ENCODE data around the gene CYP17A1. TPM values are rescaled to one million over a fixed set of nuclear protein-coding genes. Genes with fewer than 3 reads are reported as not detected.

Gene CYP17A1
- total RNA-seq, 2 donors from 2014 or later = not detected

DNA sequence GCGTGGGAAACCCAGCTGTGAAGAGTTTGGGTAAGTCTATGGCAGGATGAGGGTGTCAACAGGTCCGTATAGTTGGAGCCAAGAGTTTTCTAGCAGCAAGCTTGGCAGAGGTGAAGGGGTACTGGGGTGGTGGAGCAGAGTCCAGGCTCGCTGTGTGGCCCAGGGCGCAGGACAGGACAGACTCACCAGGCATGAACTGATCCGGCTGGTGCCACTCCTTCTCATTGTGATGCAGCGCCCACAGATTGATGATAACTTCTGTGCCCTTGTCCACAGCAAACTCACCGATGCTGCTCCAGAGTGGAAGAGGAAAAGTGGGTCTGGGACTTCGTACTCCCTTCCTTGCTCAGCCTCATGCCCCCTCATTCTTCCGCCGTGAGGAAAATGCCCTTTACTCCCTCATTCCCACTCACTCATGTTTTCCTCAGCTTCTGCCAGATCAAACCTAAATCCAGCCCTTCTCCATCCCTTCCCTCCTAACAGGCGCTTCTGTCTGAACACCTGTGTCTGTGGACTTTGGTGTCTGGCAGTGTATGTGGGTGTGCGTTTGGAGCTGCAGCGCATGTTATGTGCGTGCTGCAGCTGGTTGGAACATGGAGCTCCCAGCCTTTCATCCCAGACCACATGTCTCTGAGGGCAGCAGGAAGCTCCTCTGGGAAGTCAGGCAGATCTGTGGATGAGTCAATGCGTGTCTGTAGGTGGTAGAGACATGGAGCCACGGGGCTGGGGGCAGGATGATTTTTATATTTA lies 5.7 kb downstream of the CYP17A1 start:
- Histone ChIP-seq H3K4me1 (no peaks in the 10 kb centered on the region), H3K4me3 (no peak overlapping the region), H3K9me3 (no peaks in the 10 kb centered on the region), H3K36me3 (replicated peaks in 1 of 2; ENCODE audit: insufficient read depth in 1 of 2, low read depth in 2 of 2) (no peaks in the 10 kb centered on the region), H3K27me3 (no peaks in the 10 kb centered on the region), H3K27ac (no peak overlapping the region)
- intact Hi-C loops (cut with DNase I) = loop anchor here (5.0 to 10.0 kb wide), 3 partner anchors 66 to 413 kb away; partner anchors contain the start of gene RPEL1
- TF ChIP-seq, protein P1, sequence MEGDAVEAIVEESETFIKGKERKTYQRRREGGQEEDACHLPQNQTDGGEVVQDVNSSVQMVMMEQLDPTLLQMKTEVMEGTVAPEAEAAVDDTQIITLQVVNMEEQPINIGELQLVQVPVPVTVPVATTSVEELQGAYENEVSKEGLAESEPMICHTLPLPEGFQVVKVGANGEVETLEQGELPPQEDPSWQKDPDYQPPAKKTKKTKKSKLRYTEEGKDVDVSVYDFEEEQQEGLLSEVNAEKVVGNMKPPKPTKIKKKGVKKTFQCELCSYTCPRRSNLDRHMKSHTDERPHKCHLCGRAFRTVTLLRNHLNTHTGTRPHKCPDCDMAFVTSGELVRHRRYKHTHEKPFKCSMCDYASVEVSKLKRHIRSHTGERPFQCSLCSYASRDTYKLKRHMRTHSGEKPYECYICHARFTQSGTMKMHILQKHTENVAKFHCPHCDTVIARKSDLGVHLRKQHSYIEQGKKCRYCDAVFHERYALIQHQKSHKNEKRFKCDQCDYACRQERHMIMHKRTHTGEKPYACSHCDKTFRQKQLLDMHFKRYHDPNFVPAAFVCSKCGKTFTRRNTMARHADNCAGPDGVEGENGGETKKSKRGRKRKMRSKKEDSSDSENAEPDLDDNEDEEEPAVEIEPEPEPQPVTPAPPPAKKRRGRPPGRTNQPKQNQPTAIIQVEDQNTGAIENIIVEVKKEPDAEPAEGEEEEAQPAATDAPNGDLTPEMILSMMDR (IDR thresholded peaks at IDR 0.05) = no peak
- no peak for TF ChIP-seq POLR2A (IDR thresholded peaks at IDR 0.05)
- ATAC-seq = no peak
- 63 to 64% methylated on average over 15 to 16 of the region's 16 CpGs for WGBS, 2 donors
- DNase-seq = no peak

DNA sequence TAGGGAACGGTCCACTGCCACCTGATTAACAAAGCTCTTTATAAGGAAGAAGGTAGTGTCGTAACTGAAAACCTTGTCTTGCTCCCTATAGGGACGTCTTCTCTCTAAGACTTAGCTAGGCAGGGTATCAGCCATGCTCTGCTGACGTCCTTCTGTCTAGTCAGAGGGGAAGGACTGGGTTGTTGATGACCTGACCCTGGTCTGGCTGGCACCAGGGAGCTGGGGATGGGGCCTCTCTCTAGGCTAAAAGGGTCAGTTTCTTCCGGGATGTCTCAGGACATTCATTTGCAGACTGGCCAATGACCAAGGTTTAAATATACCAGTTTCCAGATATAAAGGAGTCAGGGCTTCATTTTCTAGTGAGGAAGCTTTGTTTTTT lies 9.6 kb downstream of the CYP17A1 start:
- intact Hi-C loops (cut with DNase I) = no loop called here
- Histone ChIP-seq H3K27ac (no peak overlapping the region), H3K4me1 (no peaks in the 10 kb centered on the region), H3K27me3 (no peaks in the 10 kb centered on the region), H3K36me3 (replicated peaks in 1 of 2; ENCODE audit: insufficient read depth in 1 of 2, low read depth in 2 of 2) (no peaks in the 10 kb centered on the region), H3K4me3 (no peak overlapping the region), H3K9me3 (no peaks in the 10 kb centered on the region)
- DNase-seq (no peak), ATAC-seq (no peak)
- WGBS, 2 donors = 80% methylated on average over 5 of the region's 5 CpGs
- no peak for TF ChIP-seq POLR2A (IDR thresholded peaks at IDR 0.05)
- TF ChIP-seq, protein P1 (IDR thresholded peaks at IDR 0.05) = no peak

DNA sequence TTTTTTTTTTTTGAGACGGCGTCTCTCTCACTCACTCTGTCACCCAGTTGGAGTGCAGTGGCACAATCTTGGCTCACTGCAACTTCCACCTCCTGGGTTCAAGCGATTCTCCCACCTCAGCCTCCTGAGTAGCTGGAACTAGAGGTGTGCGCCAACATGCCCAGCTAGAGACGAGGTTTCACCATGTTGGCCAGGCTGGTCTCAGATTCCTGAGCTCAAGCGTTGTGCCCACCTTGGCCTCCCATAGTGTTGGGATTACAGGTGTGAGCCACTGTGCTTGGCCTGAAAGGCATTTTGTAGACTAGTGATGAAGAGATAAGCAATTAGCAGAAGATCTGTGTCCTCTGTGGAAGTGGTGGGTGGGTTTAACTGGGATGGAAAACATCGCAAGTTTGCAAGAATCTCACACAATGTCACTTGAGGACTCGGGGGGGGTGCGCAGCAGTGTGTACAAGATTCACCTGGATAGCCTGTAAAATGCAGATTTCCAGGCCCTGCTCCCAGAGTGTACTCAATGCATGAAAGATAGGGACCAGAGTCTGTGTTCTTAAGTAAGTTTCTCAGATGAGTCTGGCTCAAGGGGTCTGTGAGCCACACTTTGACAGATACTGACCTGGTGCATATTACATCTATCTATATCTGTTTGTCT lies 10.9 kb downstream of the CYP17A1 start:
- Histone ChIP-seq H3K9me3 (no peaks in the 10 kb centered on the region), H3K27me3 (no peaks in the 10 kb centered on the region), H3K36me3 (replicated peaks in 1 of 2; ENCODE audit: insufficient read depth in 1 of 2, low read depth in 2 of 2) (no peaks in the 10 kb centered on the region), H3K27ac (no peak overlapping the region), H3K4me3 (no peak overlapping the region), H3K4me1 (no peaks in the 10 kb centered on the region)
- 69 to 86% methylated on average over 6 to 9 of the region's 9 CpGs for WGBS, 2 donors
- no peak for TF ChIP-seq POLR2A (IDR thresholded peaks at IDR 0.05)
- TF ChIP-seq, protein P1 (IDR thresholded peaks at IDR 0.05) = no peak
- intact Hi-C loops (cut with DNase I) = no loop called here
- DNase-seq (no peak), ATAC-seq (no peak)

DNA sequence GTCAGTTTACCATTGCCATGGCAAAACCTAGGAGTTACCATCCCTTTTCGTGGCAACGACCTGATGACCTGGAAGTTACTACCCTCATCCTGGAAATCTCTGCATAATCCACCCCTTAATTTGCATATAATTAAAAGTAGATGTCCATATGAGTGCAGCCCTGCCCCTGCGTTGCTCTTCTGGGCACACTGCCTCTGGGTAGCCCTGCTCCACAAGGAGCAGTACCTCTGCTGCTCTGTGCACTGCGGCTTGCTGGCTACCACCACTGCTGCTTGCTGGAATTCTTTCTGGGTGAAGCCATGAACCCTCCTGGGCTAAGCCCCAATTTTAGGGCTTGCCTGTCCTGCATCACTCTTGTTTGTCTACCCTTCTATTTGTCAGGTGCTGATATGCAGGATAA lies 12.5 kb downstream of the CYP17A1 start:
- Histone ChIP-seq H3K4me1 (no peaks in the 10 kb centered on the region), H3K27ac (no peak overlapping the region), H3K27me3 (no peaks in the 10 kb centered on the region), H3K36me3 (replicated peaks in 1 of 2; ENCODE audit: insufficient read depth in 1 of 2, low read depth in 2 of 2) (no peaks in the 10 kb centered on the region), H3K9me3 (no peaks in the 10 kb centered on the region), H3K4me3 (no peak overlapping the region)
- no peak for ATAC-seq
- WGBS, 2 donors = 86 to 100% methylated on average over 2 to 4 of the region's 4 CpGs
- intact Hi-C loops (cut with DNase I) = no loop called here
- no peak for DNase-seq
- TF ChIP-seq POLR2A (IDR thresholded peaks at IDR 0.05) = no peak
- TF ChIP-seq, protein P1 (IDR thresholded peaks at IDR 0.05) = no peak

All from body of pancreas (tissue), 4 donors.